ENCODE results near the gene ACTG1. TPM values are rescaled to one million over a fixed set of nuclear protein-coding genes. Genes with fewer than 3 reads are reported as not detected.

Gene ACTG1
- total RNA-seq, 1 experiment from 2014 or later = 2,634 TPM

- H3K9me2 ChIP-seq (replicated peaks; ENCODE audit: insufficient read depth, low read length) = no peaks in the 10 kb centered on the region
- peak overlapping the region; percentile 68 for H3K4me3 ChIP-seq (ENCODE audit: low read length)
- H3K27me3 ChIP-seq (ENCODE audit: low read length) = no peaks in the 10 kb centered on the region
- peak overlapping the region; percentile 93 for H3K27ac ChIP-seq (ENCODE audit: low read length)
- peaks cover 27% of the 10 kb centered on the region for H3K36me3 ChIP-seq (ENCODE audit: insufficient read depth, low read length)
- H3K79me2 ChIP-seq (ENCODE audit: low read length) = peaks cover 11% of the 10 kb centered on the region
- peak overlapping the region; percentile 94 for H3K4me2 ChIP-seq (ENCODE audit: low read depth, low read length, poor library complexity, severe bottlenecking)
- peak overlapping the region; percentile 90 for H3K9ac ChIP-seq (ENCODE audit: low read length)
- no peak overlapping the region for H2AFZ ChIP-seq (ENCODE audit: low read length)
- H3K4me1 ChIP-seq (ENCODE audit: low read length) = peaks cover 69% of the 10 kb centered on the region
- peaks cover 28% of the 10 kb centered on the region for H4K20me1 ChIP-seq (ENCODE audit: insufficient read depth, low read depth, low read length)
- peak; percentile 79 for DNase-seq
- no peaks in the 10 kb centered on the region for H3K9me3 ChIP-seq (ENCODE audit: low read length)
Measured at GRCh38 chr17:81513753-81514488, 1.3 kb upstream of the ACTG1 start.

- H3K4me1 ChIP-seq (ENCODE audit: low read length) = peaks cover 64% of the 10 kb centered on the region
- H3K27ac ChIP-seq (ENCODE audit: low read length) = peak overlapping the region; percentile 93
- H3K36me3 ChIP-seq (ENCODE audit: insufficient read depth, low read length) = peaks cover 27% of the 10 kb centered on the region
- no peaks in the 10 kb centered on the region for H3K27me3 ChIP-seq (ENCODE audit: low read length)
- DNase-seq = peak; percentile 92
- H3K9me3 ChIP-seq (ENCODE audit: low read length) = no peaks in the 10 kb centered on the region
- H3K4me2 ChIP-seq (ENCODE audit: low read depth, low read length, poor library complexity, severe bottlenecking) = peak overlapping the region; percentile 94
- H3K4me3 ChIP-seq (ENCODE audit: low read length) = peak overlapping the region; percentile 68
- H3K9ac ChIP-seq (ENCODE audit: low read length) = peak overlapping the region; percentile 90
- H4K20me1 ChIP-seq (ENCODE audit: insufficient read depth, low read depth, low read length) = peaks cover 28% of the 10 kb centered on the region
- H3K9me2 ChIP-seq (replicated peaks; ENCODE audit: insufficient read depth, low read length) = no peaks in the 10 kb centered on the region
- H2AFZ ChIP-seq (ENCODE audit: low read length) = no peak overlapping the region
- peaks cover 11% of the 10 kb centered on the region for H3K79me2 ChIP-seq (ENCODE audit: low read length)
Measured at GRCh38 chr17:81513372-81513752, 763 bp upstream of the ACTG1 start.

- DNase-seq = peak; percentile 61
- Histone ChIP-seq H3K79me2 (ENCODE audit: low read length) (peaks cover 11% of the 10 kb centered on the region), H3K36me3 (ENCODE audit: insufficient read depth, low read length) (peaks cover 27% of the 10 kb centered on the region), H3K27ac (ENCODE audit: low read length) (peak overlapping the region; percentile 78), H3K9ac (ENCODE audit: low read length) (peak overlapping the region; percentile 96), H3K9me2 (replicated peaks; ENCODE audit: insufficient read depth, low read length) (no peaks in the 10 kb centered on the region), H3K4me3 (ENCODE audit: low read length) (peak overlapping the region; percentile 82), H3K9me3 (ENCODE audit: low read length) (no peaks in the 10 kb centered on the region), H4K20me1 (ENCODE audit: insufficient read depth, low read depth, low read length) (peaks cover 28% of the 10 kb centered on the region), H3K4me1 (ENCODE audit: low read length) (peaks cover 50% of the 10 kb centered on the region), H3K27me3 (ENCODE audit: low read length) (no peaks in the 10 kb centered on the region), H3K4me2 (ENCODE audit: low read depth, low read length, poor library complexity, severe bottlenecking) (peak overlapping the region; percentile 84), H2AFZ (ENCODE audit: low read length) (no peak overlapping the region)
Measured at GRCh38 chr17:81511804-81512561, 616 bp downstream of the ACTG1 start.

- Histone ChIP-seq H3K9ac (ENCODE audit: low read length) (peak overlapping the region; percentile 96), H3K4me2 (ENCODE audit: low read depth, low read length, poor library complexity, severe bottlenecking) (peak overlapping the region; percentile 84), H3K9me3 (ENCODE audit: low read length) (no peaks in the 10 kb centered on the region), H3K4me3 (ENCODE audit: low read length) (peak overlapping the region; percentile 82), H3K27me3 (ENCODE audit: low read length) (no peaks in the 10 kb centered on the region), H3K27ac (ENCODE audit: low read length) (peak overlapping the region; percentile 78), H3K9me2 (replicated peaks; ENCODE audit: insufficient read depth, low read length) (no peaks in the 10 kb centered on the region), H2AFZ (ENCODE audit: low read length) (no peak overlapping the region), H3K36me3 (ENCODE audit: insufficient read depth, low read length) (peaks cover 27% of the 10 kb centered on the region), H3K4me1 (ENCODE audit: low read length) (peaks cover 45% of the 10 kb centered on the region), H3K79me2 (ENCODE audit: low read length) (peaks cover 11% of the 10 kb centered on the region), H4K20me1 (ENCODE audit: insufficient read depth, low read depth, low read length) (peaks cover 27% of the 10 kb centered on the region)
- DNase-seq = peak; percentile 66
Measured at GRCh38 chr17:81511554-81511803, 1.1 kb downstream of the ACTG1 start.

GRCh38 chr17:81510785-81511553 lies 1.6 kb downstream of the ACTG1 start:
- H2AFZ ChIP-seq (ENCODE audit: low read length) = no peak overlapping the region
- no peaks in the 10 kb centered on the region for H3K27me3 ChIP-seq (ENCODE audit: low read length)
- no peaks in the 10 kb centered on the region for H3K9me3 ChIP-seq (ENCODE audit: low read length)
- peak overlapping the region; percentile 78 for H3K27ac ChIP-seq (ENCODE audit: low read length)
- peaks cover 27% of the 10 kb centered on the region for H3K36me3 ChIP-seq (ENCODE audit: insufficient read depth, low read length)
- peak overlapping the region; percentile 96 for H3K9ac ChIP-seq (ENCODE audit: low read length)
- peak overlapping the region; percentile 84 for H3K4me2 ChIP-seq (ENCODE audit: low read depth, low read length, poor library complexity, severe bottlenecking)
- H4K20me1 ChIP-seq (ENCODE audit: insufficient read depth, low read depth, low read length) = peaks cover 24% of the 10 kb centered on the region
- peak; percentile 48 for DNase-seq
- H3K9me2 ChIP-seq (replicated peaks; ENCODE audit: insufficient read depth, low read length) = no peaks in the 10 kb centered on the region
- H3K79me2 ChIP-seq (ENCODE audit: low read length) = peaks cover 11% of the 10 kb centered on the region
- H3K4me1 ChIP-seq (ENCODE audit: low read length) = peaks cover 40% of the 10 kb centered on the region
- H3K4me3 ChIP-seq (ENCODE audit: low read length) = peak overlapping the region; percentile 82

- Histone ChIP-seq H3K79me2 (ENCODE audit: low read length) (peaks cover 11% of the 10 kb centered on the region), H3K9me3 (ENCODE audit: low read length) (no peaks in the 10 kb centered on the region), H3K9ac (ENCODE audit: low read length) (peak overlapping the region; percentile 96), H3K4me2 (ENCODE audit: low read depth, low read length, poor library complexity, severe bottlenecking) (peak overlapping the region; percentile 84), H3K27me3 (ENCODE audit: low read length) (no peaks in the 10 kb centered on the region), H3K4me3 (ENCODE audit: low read length) (peak overlapping the region; percentile 82), H3K9me2 (replicated peaks; ENCODE audit: insufficient read depth, low read length) (no peaks in the 10 kb centered on the region), H3K4me1 (ENCODE audit: low read length) (peaks cover 33% of the 10 kb centered on the region), H3K27ac (ENCODE audit: low read length) (peak overlapping the region; percentile 78; the same call in 1 of the 2 replicates), H4K20me1 (ENCODE audit: insufficient read depth, low read depth, low read length) (peaks cover 24% of the 10 kb centered on the region), H3K36me3 (ENCODE audit: insufficient read depth, low read length) (peaks cover 27% of the 10 kb centered on the region), H2AFZ (ENCODE audit: low read length) (no peak overlapping the region)
- DNase-seq = peak; percentile 61
Measured at GRCh38 chr17:81509972-81510784, 2.4 kb downstream of the ACTG1 start.

- Histone ChIP-seq H3K27ac (ENCODE audit: low read length) (no peak overlapping the region), H4K20me1 (ENCODE audit: insufficient read depth, low read depth, low read length) (peaks cover 24% of the 10 kb centered on the region), H3K79me2 (ENCODE audit: low read length) (peaks cover 11% of the 10 kb centered on the region), H3K4me1 (ENCODE audit: low read length) (peaks cover 32% of the 10 kb centered on the region), H2AFZ (ENCODE audit: low read length) (no peak overlapping the region), H3K4me2 (ENCODE audit: low read depth, low read length, poor library complexity, severe bottlenecking) (peak overlapping the region; percentile 84), H3K27me3 (ENCODE audit: low read length) (no peaks in the 10 kb centered on the region), H3K4me3 (ENCODE audit: low read length) (peak overlapping the region; percentile 82; the same call in 1 of the 2 replicates), H3K9me3 (ENCODE audit: low read length) (no peaks in the 10 kb centered on the region), H3K36me3 (ENCODE audit: insufficient read depth, low read length) (peaks cover 27% of the 10 kb centered on the region), H3K9ac (ENCODE audit: low read length) (no peak overlapping the region), H3K9me2 (replicated peaks; ENCODE audit: insufficient read depth, low read length) (no peaks in the 10 kb centered on the region)
- peak; percentile 79 for DNase-seq
Measured at GRCh38 chr17:81509207-81509971, 3.2 kb downstream of the ACTG1 start.
